OCI-LY3 (cell line): ENCODE results near the gene NKD2.

ENCODE experiments used
- EZH2phosphoT487 ChIP-seq: fragments of 200-600 bp; shearing (Covaris generic); IDR thresholded peaks from 2 replicates; pipeline ENCODE4 v1.6.1; 2018; ENCODE audit warnings: antibody characterized with exemption, mixed run types, low read depth
- TF ChIP-seq, protein P1 (sequence below): fragments of 200-600, 300-600 bp; sonication (generic); IDR thresholded peaks from 2 replicates; pipeline ENCODE4 v1.5.1; 2014; ENCODE audit warnings: antibody characterized with exemption, low read length, low read depth

- TF ChIP-seq, protein P1, sequence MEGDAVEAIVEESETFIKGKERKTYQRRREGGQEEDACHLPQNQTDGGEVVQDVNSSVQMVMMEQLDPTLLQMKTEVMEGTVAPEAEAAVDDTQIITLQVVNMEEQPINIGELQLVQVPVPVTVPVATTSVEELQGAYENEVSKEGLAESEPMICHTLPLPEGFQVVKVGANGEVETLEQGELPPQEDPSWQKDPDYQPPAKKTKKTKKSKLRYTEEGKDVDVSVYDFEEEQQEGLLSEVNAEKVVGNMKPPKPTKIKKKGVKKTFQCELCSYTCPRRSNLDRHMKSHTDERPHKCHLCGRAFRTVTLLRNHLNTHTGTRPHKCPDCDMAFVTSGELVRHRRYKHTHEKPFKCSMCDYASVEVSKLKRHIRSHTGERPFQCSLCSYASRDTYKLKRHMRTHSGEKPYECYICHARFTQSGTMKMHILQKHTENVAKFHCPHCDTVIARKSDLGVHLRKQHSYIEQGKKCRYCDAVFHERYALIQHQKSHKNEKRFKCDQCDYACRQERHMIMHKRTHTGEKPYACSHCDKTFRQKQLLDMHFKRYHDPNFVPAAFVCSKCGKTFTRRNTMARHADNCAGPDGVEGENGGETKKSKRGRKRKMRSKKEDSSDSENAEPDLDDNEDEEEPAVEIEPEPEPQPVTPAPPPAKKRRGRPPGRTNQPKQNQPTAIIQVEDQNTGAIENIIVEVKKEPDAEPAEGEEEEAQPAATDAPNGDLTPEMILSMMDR, result no peak
- no peak for TF ChIP-seq EZH2phosphoT487
Measured at GRCh38 chr5:1016036-1016435, 7.4 kb downstream of the NKD2 start.
